A673 (cell line): ENCODE measurements around the gene CACNA2D3. TPM values are rescaled to one million over a fixed set of nuclear protein-coding genes. Genes with fewer than 3 reads are reported as not detected.

Experiments
- BruUV-seq: library from RNA; stranded (reverse); fragments of 400-500 nt; replicated peaks from 2 replicates; lab custom pipeline; 2021; lab: Mats Ljungman, UMichigan
- CTCF ChIA-PET: fragments of 300-600 bp; sonication (Branson Sonifier 250); formaldehyde crosslinking; loops from one replicate; lab custom pipeline; 2022; ENCODE audit warnings: antibody characterized with exemption; lab: Charles Lee
- POLR2A ChIA-PET: fragments of 300-600 bp; sonication (Branson Sonifier 250); formaldehyde crosslinking; loops from one replicate; lab custom pipeline; 2022; ENCODE audit warnings: antibody characterized with exemption; ENCODE audit not compliant: low non-redundant PET; lab: Charles Lee
- DNase-seq: peaks from one replicate; pipeline ENCODE4 v3.0.0-alpha.2; 2015; ENCODE audit warnings: low spot score
- H3K27ac ChIP-seq: fragments of 200-600 bp; sonication (generic); 2 replicates; pipeline ENCODE4 v1.5.1; 2016; ENCODE audit warnings: mixed run types, low read depth, mild to moderate bottlenecking, mixed read lengths, antibody characterized with exemption, low read length; ENCODE audit not compliant: poor library complexity, severe bottlenecking
- H3K27me3 ChIP-seq: fragments of 200-600 bp; sonication (generic); replicated peaks from 2 replicates; pipeline ENCODE4 v1.6.1; 2017; ENCODE audit warnings: mixed run types, low read depth, mild to moderate bottlenecking, mixed read lengths, antibody characterized with exemption, low read length; ENCODE audit not compliant: insufficient read depth, poor library complexity
- H3K36me3 ChIP-seq: fragments of 200-600 bp; sonication (generic); 2 replicates; pipeline ENCODE4 v1.6.1; 2016; ENCODE audit warnings: mixed run types, mild to moderate bottlenecking, mixed read lengths, antibody characterized with exemption, low read length; ENCODE audit not compliant: insufficient read depth, poor library complexity, severe bottlenecking
- H3K4me1 ChIP-seq: fragments of 200-600 bp; sonication (generic); 2 replicates; pipeline ENCODE4 v1.6.1; 2017; ENCODE audit warnings: mixed run types, mild to moderate bottlenecking, mixed read lengths, antibody characterized with exemption, low read length; ENCODE audit not compliant: insufficient read depth, poor library complexity, severe bottlenecking
- H3K4me3 ChIP-seq: fragments of 200-600 bp; sonication (generic); 2 replicates; pipeline ENCODE4 v1.5.1; 2016; ENCODE audit warnings: low read depth, mixed run types, mild to moderate bottlenecking, mixed read lengths, low read length; ENCODE audit not compliant: poor library complexity, severe bottlenecking
- H3K9me3 ChIP-seq: fragments of 200-600 bp; sonication (generic); 2 replicates; pipeline ENCODE4 v1.6.1; 2016; ENCODE audit warnings: mixed run types, low read depth, mild to moderate bottlenecking, mixed read lengths, antibody characterized with exemption, low read length; ENCODE audit not compliant: poor library complexity, severe bottlenecking
- CTCF ChIP-seq: fragments of 300-800, 200-600 bp; sonication (generic); conservative IDR thresholded peaks from 2 replicates; pipeline ENCODE4 v1.5.1; 2017; ENCODE audit warnings: low read depth, mild to moderate bottlenecking, antibody characterized with exemption, low read length, moderate library complexity, mixed read lengths
- EZH2 ChIP-seq: fragments of 200-600 bp; sonication (generic); IDR thresholded peaks from 2 replicates; pipeline ENCODE4 v1.6.1; 2017; ENCODE audit warnings: borderline replicate concordance, low read depth, mild to moderate bottlenecking, mixed read lengths, antibody characterized with exemption, low read length; ENCODE audit not compliant: poor library complexity, severe bottlenecking
- intact Hi-C: fragments of 100-400 bp; cut with micrococcal nuclease; formaldehyde crosslinking; loops from one replicate; pipeline ENCODE4 v1.10.0; 2022; ENCODE audit not compliant: unreplicated experiment
- total RNA-seq: library from RNA; stranded (reverse); gene quantifications from 2 replicates; pipeline ENCODE4 v1.2.3, GENCODE V29; 2021

The CACNA2D3 gene
- total RNA-seq, 1 experiment from 2014 or later, result not detected

DNA sequence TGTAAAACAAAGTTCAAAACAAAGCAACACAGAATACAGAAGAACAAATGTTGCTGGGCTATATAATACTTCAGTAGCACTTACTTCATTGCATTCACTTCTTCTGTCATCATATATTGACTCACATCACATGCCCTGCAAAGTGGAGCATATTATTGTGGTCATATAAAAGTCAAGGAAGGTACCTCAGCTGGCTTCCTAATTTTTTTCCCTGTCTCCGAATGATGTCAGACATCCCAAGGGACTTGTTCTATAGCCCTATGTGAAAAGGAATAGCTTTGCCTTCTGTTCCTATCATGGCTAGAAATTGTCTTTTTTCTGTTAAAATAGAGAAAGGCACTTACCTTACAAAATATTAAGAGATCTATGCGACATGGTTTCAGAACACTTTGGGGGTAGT, 696.1 kb downstream of the CACNA2D3 start:
- Histone ChIP-seq H3K27me3 (peaks cover 63% of the 10 kb centered on the region), H3K27ac (no peak overlapping the region), H3K9me3 (no peaks in the 10 kb centered on the region), H3K4me1 (peaks cover 13% of the 10 kb centered on the region), H3K4me3 (no peak overlapping the region), H3K36me3 (no peaks in the 10 kb centered on the region)
- TF ChIP-seq EZH2 (no peak), CTCF (no peak)
- DNase-seq, result no peak
- no TSS peak for BruUV-seq
- intact Hi-C loops, result no loop called here
- ChIA-PET POLR2A (no interaction called here), CTCF (no interaction called here)

GRCh38 chr3:54818942-54819341, 696.6 kb downstream of the CACNA2D3 start:
- no peak for TF ChIP-seq EZH2
- no peak for TF ChIP-seq CTCF
- BruUV-seq, result no TSS peak
- Histone ChIP-seq H3K4me1 (peaks cover 13% of the 10 kb centered on the region), H3K36me3 (no peaks in the 10 kb centered on the region), H3K27me3 (peaks cover 67% of the 10 kb centered on the region), H3K27ac (no peak overlapping the region), H3K9me3 (no peaks in the 10 kb centered on the region), H3K4me3 (no peak overlapping the region)
- intact Hi-C loops, result no loop called here
- no peak for DNase-seq
- POLR2A ChIA-PET, result no interaction called here
- CTCF ChIA-PET, result no interaction called here

DNA sequence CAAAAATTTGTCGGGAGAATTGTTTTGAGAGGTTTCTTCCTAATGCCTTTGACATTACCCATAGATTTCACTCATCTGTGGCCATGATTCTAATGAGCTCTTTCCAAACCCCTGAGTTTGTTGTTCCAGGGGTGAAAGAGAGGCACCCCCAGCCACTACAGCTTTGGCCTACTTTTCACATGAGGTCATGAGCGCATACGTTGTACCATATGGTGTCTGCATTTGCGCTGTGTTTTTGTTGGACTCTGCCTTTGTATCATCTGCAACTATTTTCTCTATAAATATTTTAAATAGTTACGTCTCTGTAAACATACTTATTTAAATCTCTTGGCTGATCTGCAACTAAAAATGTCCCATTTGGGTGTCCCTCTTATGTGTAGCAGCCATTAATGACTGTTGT, 697.6 kb downstream of the CACNA2D3 start:
- BruUV-seq, result no TSS peak
- ChIA-PET POLR2A (no interaction called here), CTCF (no interaction called here)
- Histone ChIP-seq H3K36me3 (no peaks in the 10 kb centered on the region), H3K4me3 (no peak overlapping the region), H3K4me1 (peaks cover 13% of the 10 kb centered on the region), H3K9me3 (no peaks in the 10 kb centered on the region), H3K27me3 (peaks cover 70% of the 10 kb centered on the region), H3K27ac (no peak overlapping the region)
- TF ChIP-seq EZH2 (no peak), CTCF (no peak)
- no peak for DNase-seq
- intact Hi-C loops, result no loop called here
